Measurements from ENCODE around the gene ETV5. TPM values are rescaled to one million over a fixed set of nuclear protein-coding genes. Genes with fewer than 3 reads are reported as not detected.

ETV5 gene
- total RNA-seq, 3 donors from 2014 or later = 9.1 to 19.0 (median 16.1) TPM

DNA sequence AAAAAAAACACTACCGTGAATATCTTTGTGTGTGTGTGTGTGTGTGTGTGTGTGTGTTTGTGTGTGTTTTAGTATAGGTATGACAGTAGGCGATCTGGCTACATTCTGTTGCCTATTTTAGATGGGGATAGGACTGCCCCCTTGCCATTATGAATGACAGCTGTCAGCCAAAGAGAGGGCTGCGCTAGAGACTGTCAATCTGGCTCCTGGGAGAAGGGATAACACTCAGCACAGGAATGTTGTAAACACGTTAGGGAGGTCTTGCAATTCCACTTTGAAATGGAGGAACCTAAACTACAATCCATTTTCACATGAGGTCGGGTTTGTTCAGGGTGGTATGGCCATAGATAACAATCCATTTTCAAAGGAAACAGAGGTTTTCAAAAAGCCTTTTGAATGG, 14.1 kb upstream of the ETV5 start:
- intact Hi-C loops (cut with DNase I; ENCODE audit: low total_unique reads) = no loop called here
- no peaks in the 10 kb centered on the region for H3K9me3 ChIP-seq
- DNase-seq (ENCODE audit: low spot score in 2 of 2) = no peak
- no peaks in the 10 kb centered on the region for H3K4me1 ChIP-seq
- H3K4me3 ChIP-seq = no peak overlapping the region
- no peak overlapping the region for H3K27ac ChIP-seq
- no peaks in the 10 kb centered on the region for H3K36me3 ChIP-seq
- H3K27me3 ChIP-seq = no peaks in the 10 kb centered on the region
- TF ChIP-seq POLR2A (IDR thresholded peaks at IDR 0.05) = no peak

DNA sequence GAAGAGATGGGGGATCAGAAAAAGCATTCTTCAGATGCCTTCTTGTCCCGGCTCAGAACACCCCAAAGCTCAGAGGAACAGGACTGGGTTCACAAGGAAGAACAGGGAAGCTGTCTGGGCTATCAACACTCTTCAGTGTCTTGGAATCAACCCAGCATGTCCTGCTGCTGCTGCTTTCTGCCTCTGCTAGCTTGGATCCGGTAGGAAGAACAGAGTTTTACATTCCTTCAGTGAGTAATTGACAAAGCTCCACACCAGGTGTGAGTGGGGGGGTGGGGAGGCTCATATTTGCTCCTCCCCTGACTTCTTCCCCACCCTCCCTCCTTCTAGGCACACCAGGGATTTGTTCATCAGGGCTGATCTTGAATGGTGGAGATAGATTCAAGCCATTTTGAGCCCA, 13.1 kb upstream of the ETV5 start:
- Histone ChIP-seq H3K27me3 (no peaks in the 10 kb centered on the region), H3K4me1 (no peaks in the 10 kb centered on the region), H3K27ac (no peak overlapping the region), H3K9me3 (no peaks in the 10 kb centered on the region), H3K4me3 (no peak overlapping the region), H3K36me3 (no peaks in the 10 kb centered on the region)
- TF ChIP-seq POLR2AphosphoS5 (IDR thresholded peaks at IDR 0.05) = no peak
- TF ChIP-seq POLR2A (IDR thresholded peaks at IDR 0.05) = no peak
- TF ChIP-seq, protein P1, sequence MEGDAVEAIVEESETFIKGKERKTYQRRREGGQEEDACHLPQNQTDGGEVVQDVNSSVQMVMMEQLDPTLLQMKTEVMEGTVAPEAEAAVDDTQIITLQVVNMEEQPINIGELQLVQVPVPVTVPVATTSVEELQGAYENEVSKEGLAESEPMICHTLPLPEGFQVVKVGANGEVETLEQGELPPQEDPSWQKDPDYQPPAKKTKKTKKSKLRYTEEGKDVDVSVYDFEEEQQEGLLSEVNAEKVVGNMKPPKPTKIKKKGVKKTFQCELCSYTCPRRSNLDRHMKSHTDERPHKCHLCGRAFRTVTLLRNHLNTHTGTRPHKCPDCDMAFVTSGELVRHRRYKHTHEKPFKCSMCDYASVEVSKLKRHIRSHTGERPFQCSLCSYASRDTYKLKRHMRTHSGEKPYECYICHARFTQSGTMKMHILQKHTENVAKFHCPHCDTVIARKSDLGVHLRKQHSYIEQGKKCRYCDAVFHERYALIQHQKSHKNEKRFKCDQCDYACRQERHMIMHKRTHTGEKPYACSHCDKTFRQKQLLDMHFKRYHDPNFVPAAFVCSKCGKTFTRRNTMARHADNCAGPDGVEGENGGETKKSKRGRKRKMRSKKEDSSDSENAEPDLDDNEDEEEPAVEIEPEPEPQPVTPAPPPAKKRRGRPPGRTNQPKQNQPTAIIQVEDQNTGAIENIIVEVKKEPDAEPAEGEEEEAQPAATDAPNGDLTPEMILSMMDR (IDR thresholded peaks at IDR 0.05) = no peak
- no peak for DNase-seq (ENCODE audit: low spot score in 2 of 2)
- intact Hi-C loops (cut with DNase I; ENCODE audit: low total_unique reads) = no loop called here

DNA sequence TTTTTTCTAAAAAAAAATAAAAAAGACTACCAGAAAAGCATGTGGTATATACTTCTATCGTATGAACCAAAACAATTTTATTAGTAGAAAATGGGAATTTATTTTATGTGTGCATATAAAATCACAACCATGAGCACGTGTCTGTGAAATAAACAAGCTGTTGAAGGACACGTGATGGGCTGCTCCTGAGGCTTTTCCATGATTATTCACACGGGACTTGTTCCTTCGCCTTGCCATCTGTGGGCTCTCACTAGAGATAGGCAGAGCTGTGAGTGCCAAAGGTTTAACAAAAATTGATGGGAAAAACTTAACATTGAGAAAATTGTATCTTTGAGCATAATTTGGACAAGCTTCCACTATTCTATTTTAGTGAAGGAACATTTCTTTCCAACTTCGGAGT, 12.4 kb upstream of the ETV5 start:
- no peak overlapping the region for H3K4me3 ChIP-seq
- TF ChIP-seq POLR2AphosphoS5 (IDR thresholded peaks at IDR 0.05) (no peak), POLR2A (IDR thresholded peaks at IDR 0.05) (no peak)
- TF ChIP-seq, protein P1 (IDR thresholded peaks at IDR 0.05) = no peak
- no peak for DNase-seq (ENCODE audit: low spot score in 2 of 2)
- no peaks in the 10 kb centered on the region for H3K4me1 ChIP-seq
- H3K9me3 ChIP-seq = no peaks in the 10 kb centered on the region
- H3K27me3 ChIP-seq = no peaks in the 10 kb centered on the region
- H3K36me3 ChIP-seq = no peaks in the 10 kb centered on the region
- no peak overlapping the region for H3K27ac ChIP-seq
- intact Hi-C loops (cut with DNase I; ENCODE audit: low total_unique reads) = no loop called here

DNA sequence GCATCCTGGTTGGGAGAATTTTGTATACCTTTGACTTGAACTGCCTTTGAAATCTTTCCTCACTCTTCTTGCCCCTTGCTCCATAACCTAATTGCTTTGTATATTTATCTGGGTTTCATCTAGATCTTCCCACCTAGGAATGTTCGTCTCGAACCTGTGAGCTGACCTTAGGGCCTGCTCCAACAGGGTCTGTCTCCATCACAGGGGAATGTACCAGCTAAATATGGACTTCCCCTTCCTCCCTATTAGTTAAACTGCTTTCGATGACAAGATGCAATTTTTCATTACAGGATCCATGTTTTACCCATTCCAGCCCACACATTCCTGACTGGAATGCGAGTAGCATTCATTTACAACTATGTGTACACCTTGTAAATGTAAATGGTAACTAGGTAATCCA, 10.6 kb upstream of the ETV5 start:
- no peaks in the 10 kb centered on the region for H3K9me3 ChIP-seq
- no peaks in the 10 kb centered on the region for H3K4me1 ChIP-seq
- no peak for DNase-seq (ENCODE audit: low spot score in 2 of 2)

DNA sequence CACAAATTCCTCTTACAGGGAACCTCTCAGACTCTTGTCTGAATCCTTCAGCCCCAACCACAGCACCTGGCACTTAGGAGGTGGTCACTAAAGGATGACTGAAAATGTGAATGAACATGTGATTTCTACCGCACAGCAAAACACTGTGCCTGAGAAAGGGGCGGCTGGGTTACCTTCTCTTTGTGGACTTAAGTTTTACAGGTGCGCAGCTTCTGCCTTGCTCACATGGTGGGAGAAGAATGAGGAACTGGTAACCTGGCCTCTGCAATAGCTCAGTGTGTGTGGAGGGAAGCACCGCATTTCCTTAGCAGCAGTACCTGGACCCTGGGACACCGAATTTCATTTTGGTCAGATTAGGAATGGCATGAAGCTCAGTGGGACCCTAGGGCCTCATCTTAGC, 9.8 kb upstream of the ETV5 start:
- no peak for DNase-seq (ENCODE audit: low spot score in 2 of 2)
- Histone ChIP-seq H3K27me3 (no peaks in the 10 kb centered on the region), H3K27ac (no peak overlapping the region), H3K4me1 (no peaks in the 10 kb centered on the region), H3K36me3 (no peaks in the 10 kb centered on the region), H3K4me3 (no peak overlapping the region), H3K9me3 (no peaks in the 10 kb centered on the region)
- TF ChIP-seq POLR2AphosphoS5 (IDR thresholded peaks at IDR 0.05) (no peak), POLR2A (IDR thresholded peaks at IDR 0.05) (no peak)
- TF ChIP-seq, protein P1 (IDR thresholded peaks at IDR 0.05) = no peak
- intact Hi-C loops (cut with DNase I; ENCODE audit: low total_unique reads) = no loop called here

More for the DNA sequence above, 10.6 kb upstream of the ETV5 start:
- Histone ChIP-seq H3K4me3 (no peak overlapping the region), H3K36me3 (no peaks in the 10 kb centered on the region), H3K27ac (no peak overlapping the region), H3K27me3 (no peaks in the 10 kb centered on the region)
- intact Hi-C loops (cut with DNase I; ENCODE audit: low total_unique reads) = no loop called here
- TF ChIP-seq, protein P1 (IDR thresholded peaks at IDR 0.05) = no peak
- TF ChIP-seq POLR2A (IDR thresholded peaks at IDR 0.05) (no peak), POLR2AphosphoS5 (IDR thresholded peaks at IDR 0.05) (no peak)

DNA sequence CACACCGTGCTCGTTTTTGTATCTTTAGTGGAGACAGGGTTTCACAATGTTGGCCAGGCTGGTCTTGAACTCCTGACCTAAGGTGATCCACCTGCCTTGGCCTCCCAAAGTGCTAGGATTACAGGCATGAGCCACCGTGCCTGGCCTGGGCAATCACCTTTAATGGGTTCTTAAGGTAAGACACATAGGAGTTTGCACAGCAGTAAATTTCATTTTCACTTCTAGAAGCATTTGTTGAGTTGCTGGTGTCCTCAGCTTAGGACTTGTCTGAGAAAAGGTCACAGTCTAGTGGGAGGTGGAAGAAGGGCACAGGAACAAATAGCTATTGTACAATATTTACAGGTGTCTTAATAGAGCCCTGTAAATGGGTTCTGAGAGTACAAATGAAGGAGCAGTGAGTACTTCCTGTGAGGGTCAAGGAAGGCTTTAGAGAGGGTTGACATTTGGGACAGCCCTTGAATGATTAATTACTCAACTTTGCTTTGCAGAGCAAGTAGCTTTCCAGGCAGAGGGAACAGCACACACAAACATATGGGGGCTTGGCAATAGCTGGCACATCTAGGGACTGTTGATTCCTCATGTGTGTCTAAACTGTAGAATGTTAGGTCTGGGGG, 8.7 kb upstream of the ETV5 start:
- no peaks in the 10 kb centered on the region for H3K36me3 ChIP-seq
- no peak overlapping the region for H3K4me3 ChIP-seq
- H3K4me1 ChIP-seq = no peaks in the 10 kb centered on the region
- intact Hi-C loops (cut with DNase I; ENCODE audit: low total_unique reads) = no loop called here
- DNase-seq (ENCODE audit: low spot score in 2 of 2) = no peak
- H3K27ac ChIP-seq = no peak overlapping the region
- TF ChIP-seq POLR2A (IDR thresholded peaks at IDR 0.05) (no peak), POLR2AphosphoS5 (IDR thresholded peaks at IDR 0.05) (no peak)
- TF ChIP-seq, protein P1 (IDR thresholded peaks at IDR 0.05) = no peak
- H3K9me3 ChIP-seq = no peaks in the 10 kb centered on the region
- H3K27me3 ChIP-seq = peaks cover 0 to 1% of the 10 kb centered on the region in 2 donors
